ENCODE data around the gene SRSF12. TPM values are rescaled to one million over a fixed set of nuclear protein-coding genes. Genes with fewer than 3 reads are reported as not detected.

SRSF12 gene
- total RNA-seq: under 1 TPM in 2 of 4 donors, not detected in 2; 0.31 to 0.33 TPM

DNA sequence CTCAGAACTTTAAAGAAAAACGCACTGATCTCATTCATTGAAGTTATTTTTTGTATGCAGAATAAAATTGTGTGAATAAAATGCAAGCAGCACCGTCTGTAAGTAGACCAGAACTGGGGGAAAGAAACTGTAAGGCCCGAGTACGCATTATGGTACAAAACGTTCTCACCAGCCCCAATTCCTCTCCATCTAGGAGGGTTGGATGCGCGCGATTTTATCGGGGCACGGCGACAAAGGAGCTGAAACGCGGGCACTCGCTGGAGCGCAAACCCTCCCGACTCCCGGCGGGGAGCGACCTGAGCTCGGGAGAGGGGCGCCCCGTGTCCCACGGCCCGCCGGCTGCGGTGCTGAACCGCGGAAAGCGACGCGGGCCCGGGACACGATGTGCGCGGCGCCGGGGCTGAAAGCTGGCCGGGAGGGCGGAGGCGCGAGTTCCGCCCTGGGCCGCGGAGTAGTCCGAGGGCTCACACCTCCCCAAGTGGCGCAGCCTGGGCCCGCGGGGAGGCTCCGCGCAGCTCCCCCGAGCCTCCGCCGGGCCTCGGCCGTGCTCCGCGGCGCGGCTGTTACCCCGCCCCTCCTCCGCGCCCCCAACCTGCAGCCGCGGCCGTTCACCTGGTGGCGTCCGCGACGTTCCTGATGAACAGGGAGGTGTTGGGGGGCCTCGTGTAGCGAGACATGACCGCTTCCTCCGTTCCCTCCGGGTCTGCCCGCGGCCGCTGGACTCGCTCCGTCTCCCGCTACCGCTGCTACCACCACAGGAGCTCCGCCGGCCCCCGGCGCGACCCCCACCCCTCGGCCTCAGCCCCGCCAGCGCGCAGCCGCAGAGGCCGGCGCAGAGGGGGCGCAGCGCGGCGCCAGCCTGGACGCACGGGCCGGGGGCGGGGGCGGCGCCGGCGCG is at the start of gene SRSF12:
TSS of gene SRSF12 (minus strand) at position 861 of the 898 bp plus-strand sequence. CDS start at position 677, 184 bp downstream.
- peak within 1 kb of the TSS; percentile 58 to 86 (median 70) for H3K4me3 ChIP-seq
- H3K4me1 ChIP-seq: peaks cover 9 to 18% of the 10 kb centered on the region in 2 donors
- no peaks in the 10 kb centered on the region for H3K36me3 ChIP-seq
- DNase-seq (no peak), ATAC-seq (peak; percentile 59 to 75)
- TF ChIP-seq, protein P1, sequence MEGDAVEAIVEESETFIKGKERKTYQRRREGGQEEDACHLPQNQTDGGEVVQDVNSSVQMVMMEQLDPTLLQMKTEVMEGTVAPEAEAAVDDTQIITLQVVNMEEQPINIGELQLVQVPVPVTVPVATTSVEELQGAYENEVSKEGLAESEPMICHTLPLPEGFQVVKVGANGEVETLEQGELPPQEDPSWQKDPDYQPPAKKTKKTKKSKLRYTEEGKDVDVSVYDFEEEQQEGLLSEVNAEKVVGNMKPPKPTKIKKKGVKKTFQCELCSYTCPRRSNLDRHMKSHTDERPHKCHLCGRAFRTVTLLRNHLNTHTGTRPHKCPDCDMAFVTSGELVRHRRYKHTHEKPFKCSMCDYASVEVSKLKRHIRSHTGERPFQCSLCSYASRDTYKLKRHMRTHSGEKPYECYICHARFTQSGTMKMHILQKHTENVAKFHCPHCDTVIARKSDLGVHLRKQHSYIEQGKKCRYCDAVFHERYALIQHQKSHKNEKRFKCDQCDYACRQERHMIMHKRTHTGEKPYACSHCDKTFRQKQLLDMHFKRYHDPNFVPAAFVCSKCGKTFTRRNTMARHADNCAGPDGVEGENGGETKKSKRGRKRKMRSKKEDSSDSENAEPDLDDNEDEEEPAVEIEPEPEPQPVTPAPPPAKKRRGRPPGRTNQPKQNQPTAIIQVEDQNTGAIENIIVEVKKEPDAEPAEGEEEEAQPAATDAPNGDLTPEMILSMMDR (IDR thresholded peaks at IDR 0.05 in 4 of 5, conservative IDR thresholded peaks at IDR 0.05 in 1 of 5): no peak
- no peak for TF ChIP-seq POLR2A (IDR thresholded peaks at IDR 0.05)
- no peaks in the 10 kb centered on the region for H3K9me3 ChIP-seq
- intact Hi-C loops (cut with DNase I; ENCODE audit: low total_unique reads): loop anchor here (1.0 kb wide), 1 partner anchor 132 kb away; no protein-coding TSS in a partner anchor
- no peaks in the 10 kb centered on the region for H3K27me3 ChIP-seq
- peak within 1 kb of the TSS in 3 of 4 donors; percentile 20 to 37 (median 26) for H3K27ac ChIP-seq
- in situ Hi-C loops (cut with MboI; ENCODE audit: low sequenced_read_pairs in 4 of 4): loop anchor here in 1 of 4 donors (10.0 kb wide), 1 partner anchor 133 kb away; no protein-coding TSS in a partner anchor

DNA sequence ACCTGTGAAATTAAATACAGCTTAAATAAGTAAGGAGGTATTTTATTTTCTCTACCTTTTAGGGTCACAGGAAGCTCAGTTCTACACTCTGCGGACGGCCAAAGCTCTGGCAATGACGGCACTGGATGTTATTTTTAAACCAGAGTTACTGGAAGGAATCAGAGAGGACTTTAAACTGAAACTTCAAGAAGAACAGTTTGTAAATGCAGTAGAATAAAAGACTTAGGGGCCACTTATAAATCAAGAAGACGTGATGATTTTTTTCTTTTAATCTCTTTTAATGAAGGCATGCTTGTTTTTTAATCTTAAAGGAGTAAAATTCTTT is 44.1 kb upstream of the SRSF12 start:
- peaks cover 12 to 23% of the 10 kb centered on the region in 2 donors for H3K4me1 ChIP-seq
- in situ Hi-C loops (cut with MboI; ENCODE audit: low sequenced_read_pairs in 4 of 4): no loop called here
- intact Hi-C loops (cut with DNase I; ENCODE audit: low total_unique reads): loop anchor here (1.0 kb wide), 1 partner anchor 25 kb away; no protein-coding TSS in a partner anchor
- no peaks in the 10 kb centered on the region for H3K9me3 ChIP-seq
- peak overlapping the region in 3 of 4 donors; percentile 2 to 11 (median 2) for H3K4me3 ChIP-seq
- H3K27ac ChIP-seq: peak overlapping the region; percentile 79 to 88 (median 86)
- ATAC-seq: peak; percentile 94 to 95
- peaks cover 0 to 41% of the 10 kb centered on the region in 2 donors for H3K36me3 ChIP-seq
- DNase-seq: peak; percentile 20 to 63
- H3K27me3 ChIP-seq: no peaks in the 10 kb centered on the region
- TF ChIP-seq POLR2A (IDR thresholded peaks at IDR 0.05): no peak
- TF ChIP-seq, protein P1 (IDR thresholded peaks at IDR 0.05 in 4 of 5, conservative IDR thresholded peaks at IDR 0.05 in 1 of 5): no peak

DNA sequence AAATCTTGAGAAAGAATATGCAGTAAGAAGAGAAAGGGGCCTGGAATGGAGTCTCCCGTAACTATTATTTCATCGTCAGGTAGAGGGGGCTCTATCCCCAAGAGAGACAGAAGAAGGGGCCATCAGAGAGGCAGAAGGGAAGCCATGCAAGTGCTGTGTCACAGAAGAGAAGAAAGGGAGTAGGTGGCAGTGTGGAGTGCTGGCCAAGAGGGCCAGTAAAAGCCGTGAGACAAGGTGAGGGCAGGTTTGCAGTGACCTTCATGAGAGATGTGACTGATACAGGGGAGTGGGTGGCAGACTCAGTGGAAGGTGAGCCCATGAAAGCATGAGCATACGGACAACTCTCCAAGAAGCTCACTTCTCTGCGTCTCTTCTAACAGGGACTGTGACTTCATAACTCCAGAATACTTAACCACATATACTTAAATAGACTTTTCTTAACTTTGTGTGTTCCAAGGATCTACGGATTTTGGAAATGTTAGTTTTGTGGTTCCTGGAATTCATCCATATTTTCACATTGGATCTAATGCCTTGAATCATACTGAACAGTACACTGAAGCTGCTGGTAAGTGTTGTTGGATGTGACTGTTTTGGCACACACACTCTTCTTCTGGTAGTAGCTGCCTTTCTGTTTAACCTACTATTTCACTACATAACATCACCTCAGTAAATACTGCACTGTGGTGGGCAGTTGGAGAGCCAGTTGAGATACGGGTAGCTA is 43.6 kb upstream of the SRSF12 start:
- Histone ChIP-seq H3K27me3 (no peaks in the 10 kb centered on the region), H3K4me1 (peaks cover 12 to 23% of the 10 kb centered on the region in 2 donors), H3K27ac (peak overlapping the region; percentile 79 to 88 (median 86)), H3K4me3 (peak overlapping the region in 3 of 4 donors; percentile 2 to 11 (median 2)), H3K36me3 (peaks cover 0 to 44% of the 10 kb centered on the region in 2 donors), H3K9me3 (no peaks in the 10 kb centered on the region)
- ATAC-seq (peak; percentile 63 to 79), DNase-seq (peak in 1 of 2 donors; percentile 40)
- in situ Hi-C loops (cut with MboI; ENCODE audit: low sequenced_read_pairs in 4 of 4) (no loop called here), intact Hi-C loops (cut with DNase I; ENCODE audit: low total_unique reads) (loop anchor here (1.0 kb wide), 1 partner anchor 26 kb away; no protein-coding TSS in a partner anchor)
- TF ChIP-seq POLR2A (IDR thresholded peaks at IDR 0.05): no peak
- TF ChIP-seq, protein P1 (IDR thresholded peaks at IDR 0.05 in 4 of 5, conservative IDR thresholded peaks at IDR 0.05 in 1 of 5): no peak

DNA sequence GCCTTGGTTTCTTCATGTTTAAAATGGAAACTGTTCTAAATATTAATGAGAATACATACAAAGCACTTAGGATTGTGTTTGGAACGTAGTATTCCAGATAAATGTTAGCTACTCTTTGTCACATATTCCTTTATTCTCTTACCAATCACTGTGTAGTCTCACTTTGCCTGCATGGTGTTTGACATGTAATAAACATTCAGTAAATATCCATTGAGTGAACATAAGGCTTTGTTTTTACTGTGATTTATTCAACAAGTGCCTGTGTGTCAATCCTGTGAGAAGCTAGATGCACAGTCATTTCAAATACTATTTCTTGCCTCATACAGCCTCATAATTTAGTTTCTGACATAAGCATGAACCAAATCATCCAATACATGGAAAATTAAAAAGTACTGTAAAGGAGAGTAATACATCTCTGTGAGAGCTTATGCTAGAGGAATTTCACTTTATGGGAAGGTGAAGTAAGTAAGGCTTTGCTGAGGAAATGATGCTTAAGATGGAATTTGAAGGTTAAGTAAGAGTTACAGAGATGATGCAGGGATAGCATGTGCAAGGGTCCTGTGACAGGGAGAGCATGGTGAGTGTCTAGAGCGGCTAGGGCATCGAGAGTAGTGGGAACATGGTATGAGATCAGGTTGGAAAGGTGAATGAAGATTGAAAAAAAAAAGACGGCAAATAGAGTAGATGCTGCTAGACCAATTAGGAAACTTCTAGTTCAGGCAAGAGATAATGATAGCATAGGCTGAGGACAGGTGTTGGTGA is 42.6 kb upstream of the SRSF12 start:
- TF ChIP-seq POLR2A (IDR thresholded peaks at IDR 0.05): no peak
- TF ChIP-seq, protein P1 (IDR thresholded peaks at IDR 0.05 in 4 of 5, conservative IDR thresholded peaks at IDR 0.05 in 1 of 5): no peak
- in situ Hi-C loops (cut with MboI; ENCODE audit: low sequenced_read_pairs in 4 of 4) (no loop called here), intact Hi-C loops (cut with DNase I; ENCODE audit: low total_unique reads) (no loop called here)
- no peak overlapping the region for H3K4me3 ChIP-seq
- no peaks in the 10 kb centered on the region for H3K9me3 ChIP-seq
- H3K4me1 ChIP-seq: peaks cover 12 to 23% of the 10 kb centered on the region in 2 donors
- peaks cover 0 to 39% of the 10 kb centered on the region in 2 donors for H3K36me3 ChIP-seq
- ATAC-seq (no peak), DNase-seq (no peak)
- H3K27ac ChIP-seq: peak overlapping the region; percentile 79 to 88 (median 86)
- no peaks in the 10 kb centered on the region for H3K27me3 ChIP-seq

All from gastrocnemius medialis (tissue), 4 donors.